GM12864 (cell line): Measurements from ENCODE around the gene MACROH2A2.
"Not testable (repeated sequence)": the region's sequence is repeated elsewhere in the genome, so short reads cannot be mapped to it uniquely, and the experiment has no call there.

Source experiments
- DNase-seq: peaks from one replicate; pipeline ENCODE4 v3.0.0-alpha.2; 2011; ENCODE audit warnings: low read depth
- H3K4me3 ChIP-seq: 2 replicates; pipeline ENCODE4 v1.5.1; 2011; ENCODE audit warnings: mild to moderate bottlenecking, low read depth, low read length, control low read depth
- TF ChIP-seq, protein P1 (sequence below): IDR thresholded peaks from 2 replicates; pipeline ENCODE4 v1.5.1; 2011; ENCODE audit warnings: low read depth, mild to moderate bottlenecking, moderate library complexity, low read length, control low read depth, inconsistent platforms; ENCODE audit errors: missing control alignments

The MACROH2A2 gene

GRCh38 chr10:70097459-70097858 is 44.8 kb downstream of the MACROH2A2 start:
- DNase-seq, result no peak
- TF ChIP-seq, protein P1, sequence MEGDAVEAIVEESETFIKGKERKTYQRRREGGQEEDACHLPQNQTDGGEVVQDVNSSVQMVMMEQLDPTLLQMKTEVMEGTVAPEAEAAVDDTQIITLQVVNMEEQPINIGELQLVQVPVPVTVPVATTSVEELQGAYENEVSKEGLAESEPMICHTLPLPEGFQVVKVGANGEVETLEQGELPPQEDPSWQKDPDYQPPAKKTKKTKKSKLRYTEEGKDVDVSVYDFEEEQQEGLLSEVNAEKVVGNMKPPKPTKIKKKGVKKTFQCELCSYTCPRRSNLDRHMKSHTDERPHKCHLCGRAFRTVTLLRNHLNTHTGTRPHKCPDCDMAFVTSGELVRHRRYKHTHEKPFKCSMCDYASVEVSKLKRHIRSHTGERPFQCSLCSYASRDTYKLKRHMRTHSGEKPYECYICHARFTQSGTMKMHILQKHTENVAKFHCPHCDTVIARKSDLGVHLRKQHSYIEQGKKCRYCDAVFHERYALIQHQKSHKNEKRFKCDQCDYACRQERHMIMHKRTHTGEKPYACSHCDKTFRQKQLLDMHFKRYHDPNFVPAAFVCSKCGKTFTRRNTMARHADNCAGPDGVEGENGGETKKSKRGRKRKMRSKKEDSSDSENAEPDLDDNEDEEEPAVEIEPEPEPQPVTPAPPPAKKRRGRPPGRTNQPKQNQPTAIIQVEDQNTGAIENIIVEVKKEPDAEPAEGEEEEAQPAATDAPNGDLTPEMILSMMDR, result no peak
- no peak overlapping the region for H3K4me3 ChIP-seq

GRCh38 chr10:70098271-70098670 is 45.6 kb downstream of the MACROH2A2 start:
- no peak for DNase-seq
- H3K4me3 ChIP-seq, result no peak overlapping the region
- TF ChIP-seq, protein P1, result no peak

- not testable (repeated sequence) for DNase-seq, H3K4me3 ChIP-seq
These were observed 48.5 kb downstream of the MACROH2A2 start for GRCh38 chr10:70101068-70101562.

DNA sequence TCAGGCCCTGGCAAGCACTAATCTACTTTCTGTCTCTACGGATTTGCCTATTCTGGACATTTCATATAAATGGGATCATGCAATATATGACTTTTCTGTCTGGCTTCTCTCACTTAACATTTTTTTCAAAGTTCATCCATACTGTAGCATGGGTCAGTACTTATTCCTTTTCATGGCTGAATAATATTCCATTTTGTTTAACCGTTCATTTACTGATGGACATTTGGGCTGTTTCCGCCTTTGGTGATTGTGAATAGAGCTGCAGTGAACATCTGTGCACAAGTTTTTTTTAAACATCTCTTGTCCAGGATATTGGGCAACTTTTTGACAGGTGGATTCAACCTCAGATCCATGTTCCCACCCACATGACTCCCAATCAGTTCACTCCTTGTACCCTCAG is 49.0 kb downstream of the MACROH2A2 start:
- no peak for DNase-seq
- TF ChIP-seq, protein P1, result no peak
- H3K4me3 ChIP-seq, result no peak overlapping the region

- TF ChIP-seq, protein P1, result peak; percentile 76
- H3K4me3 ChIP-seq, result no peak overlapping the region
- no peak for DNase-seq
These were observed 54.5 kb downstream of the MACROH2A2 start for GRCh38 chr10:70106958-70107791.

- H3K4me3 ChIP-seq, result no peak overlapping the region
These were observed 56.6 kb downstream of the MACROH2A2 start for GRCh38 chr10:70109064-70109729.

DNA sequence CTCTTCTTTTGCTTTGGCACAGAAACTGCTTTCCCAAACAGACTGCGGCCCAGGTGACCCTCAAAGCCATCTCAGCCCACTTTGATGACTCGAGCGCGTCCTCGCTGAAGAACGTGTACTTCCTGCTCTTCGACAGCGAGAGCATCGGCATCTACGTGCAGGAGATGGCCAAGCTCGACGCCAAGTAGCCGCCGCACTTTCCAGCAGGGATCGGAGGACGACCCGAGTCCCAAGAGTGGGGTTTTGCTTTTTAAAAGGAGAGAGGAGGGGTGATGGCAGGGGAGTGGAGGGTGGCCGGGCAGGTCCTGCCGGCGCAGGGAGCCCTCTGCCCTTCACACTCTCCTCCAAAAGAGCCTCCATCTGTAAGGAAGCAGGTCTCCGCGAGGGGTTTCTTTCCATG is 58.9 kb downstream of the MACROH2A2 start:
- no peak for DNase-seq
- H3K4me3 ChIP-seq, result no peak overlapping the region
- TF ChIP-seq, protein P1, result no peak

More at GRCh38 chr10:70109064-70109729, 56.6 kb downstream of the MACROH2A2 start:
- DNase-seq, result no peak
- TF ChIP-seq, protein P1, result no peak
